ENCODE measurements around the gene COL8A2.
"Not testable (repeated sequence)": the region's sequence is repeated elsewhere in the genome, so short reads cannot be mapped to it uniquely, and the experiment has no call there.

Gene COL8A2

GRCh38 chr1:36125129-36125991, at the start of gene COL8A2:
Gene COL8A2 (minus strand): TSS chr1:36125222. CDS start chr1:36100242, 24,980 bp downstream.
- DNase-seq (ENCODE audit: low read depth in 2 of 2, low spot score in 1 of 2), result no peak

GRCh38 chr1:36174713-36175112, 49.7 kb upstream of the COL8A2 start:
- DNase-seq (ENCODE audit: low read depth in 2 of 2, low spot score in 1 of 2), result no peak

GRCh38 chr1:36172983-36173382, 48.0 kb upstream of the COL8A2 start:
- DNase-seq (ENCODE audit: low read depth in 2 of 2, low spot score in 1 of 2), result no peak

DNA sequence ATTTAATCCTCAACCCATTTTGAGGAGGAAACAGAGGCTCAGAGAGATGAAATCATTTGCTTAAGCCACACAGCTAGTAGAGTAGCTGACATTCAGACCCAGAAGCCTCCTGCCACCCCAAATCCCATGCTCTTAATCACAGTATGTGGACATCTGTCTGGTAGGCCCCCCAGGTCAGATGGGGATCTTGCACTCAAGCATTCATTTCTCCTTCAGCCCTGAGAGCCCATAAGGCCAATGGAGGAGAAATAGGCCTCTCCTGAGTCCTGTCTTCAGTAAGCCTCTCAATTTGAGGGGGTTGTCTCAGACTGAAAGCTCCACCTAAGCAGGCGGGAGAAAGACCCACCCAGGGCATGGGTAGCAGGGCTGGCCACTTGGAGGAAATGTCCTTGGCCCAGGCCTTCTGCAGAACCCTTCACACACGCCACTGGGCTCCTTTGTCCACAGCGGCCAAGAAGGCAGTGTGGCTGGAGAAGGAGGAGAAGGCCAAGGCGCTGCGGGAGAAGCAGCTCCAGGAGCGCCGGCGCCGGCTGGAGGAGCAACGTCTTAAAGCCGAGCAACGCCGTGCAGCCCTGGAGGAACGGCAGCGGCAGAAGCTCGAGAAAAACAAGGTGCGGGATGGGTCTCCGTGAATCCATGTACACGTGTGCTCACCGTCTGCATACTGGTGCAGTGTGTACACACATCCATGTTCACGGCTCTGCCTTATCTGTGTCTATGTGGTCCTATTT, 47.2 kb upstream of the COL8A2 start:
- DNase-seq (ENCODE audit: low read depth in 2 of 2, low spot score in 1 of 2), result no peak

GRCh38 chr1:36170643-36171412, 45.8 kb upstream of the COL8A2 start:
- no peak for DNase-seq (ENCODE audit: low read depth in 2 of 2, low spot score in 1 of 2)

GRCh38 chr1:36168514-36168913, 43.5 kb upstream of the COL8A2 start:
- DNase-seq (ENCODE audit: low read depth in 2 of 2, low spot score in 1 of 2), result no peak

DNA sequence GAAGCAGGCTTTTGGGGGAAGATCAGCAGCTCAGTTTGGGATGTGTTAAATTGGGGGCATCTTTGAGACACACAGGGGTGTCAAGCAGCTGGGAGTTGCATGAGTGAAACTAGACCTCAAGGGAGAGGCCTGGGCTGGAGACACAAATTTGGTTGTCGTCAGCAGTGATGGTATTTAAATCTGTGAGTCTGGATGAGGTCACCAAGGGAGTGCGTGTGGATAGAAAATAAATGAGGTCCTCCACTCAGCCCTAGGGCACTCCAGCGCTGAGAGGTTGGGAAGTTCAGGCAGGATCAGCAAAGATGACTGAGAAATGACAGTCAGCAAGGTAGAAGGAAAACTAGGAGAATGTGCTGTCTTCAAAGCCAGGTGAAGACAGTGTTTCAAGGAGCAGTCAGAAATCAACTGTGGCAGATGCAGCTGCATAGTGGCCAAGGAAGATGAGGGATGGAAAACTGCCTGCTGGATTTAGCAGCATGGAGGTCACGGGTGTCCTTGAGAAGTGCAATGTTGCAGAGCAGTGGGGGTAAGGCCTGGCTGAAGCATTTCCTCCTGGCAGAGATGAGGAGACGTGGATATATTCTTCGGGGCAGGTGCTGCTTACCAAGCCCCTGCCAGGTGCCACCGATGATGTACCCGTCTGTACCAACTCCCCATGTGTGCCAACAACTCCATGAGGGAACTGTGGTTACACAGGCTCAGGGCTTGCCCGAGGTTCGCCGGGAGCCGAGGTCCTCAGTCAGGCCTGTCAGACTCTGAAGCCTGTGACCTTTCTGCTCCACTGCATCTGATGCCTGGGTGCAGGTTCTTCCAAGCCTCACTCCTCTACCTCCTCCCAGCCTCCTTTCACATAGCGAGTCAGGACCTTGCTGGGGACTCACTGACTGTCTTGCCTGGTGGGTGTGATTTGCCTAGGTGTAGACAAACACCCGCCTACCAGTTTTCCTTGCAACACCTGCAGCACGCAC, 42.2 kb upstream of the COL8A2 start:
- DNase-seq (ENCODE audit: low read depth in 2 of 2, low spot score in 1 of 2), result no peak

DNA sequence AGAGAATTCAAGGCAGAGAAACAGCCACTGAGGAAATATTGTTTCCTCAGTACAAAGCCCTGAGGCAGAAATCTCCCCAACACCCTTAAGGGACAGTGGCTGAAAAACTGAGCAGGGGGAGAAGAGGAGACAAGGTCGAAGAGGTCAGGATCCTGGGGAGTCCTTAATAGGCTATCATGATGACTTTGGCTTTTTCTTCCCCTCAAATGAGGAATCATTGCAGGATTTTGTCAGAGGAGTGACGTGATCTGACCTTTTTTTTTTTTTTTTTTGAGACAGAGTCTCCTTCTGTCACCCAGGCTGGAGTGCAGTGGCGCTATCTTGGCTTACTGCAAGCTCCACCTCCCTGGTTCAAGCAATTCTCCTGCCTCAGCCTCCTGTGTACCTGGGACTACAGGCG, 41.1 kb upstream of the COL8A2 start:
- no peak for DNase-seq (ENCODE audit: low read depth in 2 of 2, low spot score in 1 of 2)

DNA sequence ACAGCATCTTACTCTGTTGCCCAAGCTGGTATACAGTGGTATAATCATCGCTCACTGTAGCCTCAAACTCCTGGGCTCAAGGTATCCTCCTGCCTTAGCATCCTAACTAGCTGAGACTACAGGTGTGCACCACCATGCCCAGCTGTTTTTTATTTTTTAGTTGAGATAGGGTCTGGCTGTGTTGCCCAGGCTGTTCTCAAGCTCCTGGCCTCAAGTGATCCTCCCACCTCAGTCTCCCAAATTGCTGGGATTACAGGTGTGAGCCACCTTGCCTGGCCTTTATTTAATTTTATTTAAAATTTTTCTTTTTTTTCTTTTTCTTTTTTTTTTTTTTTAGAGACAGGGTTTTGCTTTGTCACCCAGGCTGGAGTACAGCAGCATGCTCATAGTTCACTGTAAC, 40.1 kb upstream of the COL8A2 start:
- no peak for DNase-seq (ENCODE audit: low read depth in 2 of 2, low spot score in 1 of 2)

DNA sequence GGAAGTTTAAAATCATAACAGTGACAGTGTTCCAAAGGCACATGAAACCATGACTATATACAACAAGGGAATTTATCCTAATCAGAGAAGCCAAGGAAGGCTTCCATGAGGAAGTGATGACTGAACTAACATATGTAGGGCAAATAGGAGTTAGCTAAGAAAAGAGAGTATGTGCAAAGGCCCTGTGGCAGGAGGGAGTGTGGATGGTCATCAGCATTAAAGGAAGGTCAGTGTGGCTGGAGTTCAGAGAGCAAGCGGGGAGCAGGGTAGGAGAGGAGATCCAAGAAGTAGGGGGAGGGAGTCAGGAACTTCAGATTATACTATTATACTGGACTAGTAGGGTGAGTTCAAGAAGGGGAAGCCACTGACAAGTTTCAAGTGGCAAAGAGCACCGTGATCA, 39.3 kb upstream of the COL8A2 start:
- no peak for DNase-seq (ENCODE audit: low read depth in 2 of 2, low spot score in 1 of 2)

DNA sequence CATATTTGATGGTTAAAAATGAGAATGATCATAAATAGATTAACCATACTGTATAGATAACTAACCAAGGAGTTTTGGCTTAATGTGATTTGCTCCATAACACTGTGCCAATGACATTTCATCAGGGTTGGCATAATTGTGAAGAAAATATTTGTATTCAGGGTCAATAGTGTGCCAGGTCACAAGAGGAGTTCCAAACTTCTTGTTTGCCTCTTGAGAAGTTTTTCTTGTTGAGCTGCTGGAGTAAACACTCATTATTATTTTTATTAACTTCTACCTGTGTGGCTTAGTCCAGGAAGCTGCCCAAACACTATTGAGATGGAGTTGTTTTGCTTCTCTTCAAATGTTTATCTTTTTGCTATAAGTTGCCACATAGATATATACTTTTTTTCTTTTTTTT, 38.4 kb upstream of the COL8A2 start:
- DNase-seq (ENCODE audit: low read depth in 2 of 2, low spot score in 1 of 2), result no peak

GRCh38 chr1:36162680-36163239, 37.7 kb upstream of the COL8A2 start:
- no peak for DNase-seq (ENCODE audit: low read depth in 2 of 2, low spot score in 1 of 2)

GRCh38 chr1:36161641-36162531, 36.9 kb upstream of the COL8A2 start:
- DNase-seq (ENCODE audit: low read depth in 2 of 2, low spot score in 1 of 2), result no peak

DNA sequence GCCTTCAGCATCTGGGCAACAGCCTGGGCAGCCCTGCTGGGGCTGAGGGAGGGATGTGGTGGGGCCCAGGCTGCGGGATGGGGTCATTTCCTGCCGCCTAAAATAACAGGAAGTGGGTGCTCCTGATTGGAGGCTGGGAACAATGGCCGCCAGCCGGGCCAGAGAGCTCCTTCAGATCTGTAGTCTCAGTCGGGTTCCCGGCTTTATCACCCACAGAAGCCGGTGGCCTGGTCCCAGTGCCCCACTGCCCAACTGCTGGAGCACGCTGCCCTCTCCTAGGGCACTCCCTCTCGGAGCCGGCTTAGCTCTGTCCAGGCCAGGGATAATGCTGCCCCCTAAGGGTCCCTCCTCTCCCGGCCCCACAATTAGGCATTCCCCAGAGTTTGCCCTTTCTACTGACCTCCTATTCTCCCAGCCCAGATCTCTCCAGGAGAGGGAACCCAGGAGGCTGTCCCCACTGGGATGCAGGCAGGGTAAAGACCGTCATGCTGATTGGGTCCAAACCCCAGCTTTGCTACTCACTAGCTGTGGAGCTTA, 36.0 kb upstream of the COL8A2 start:
- DNase-seq (ENCODE audit: low read depth in 2 of 2, low spot score in 1 of 2), result no peak

- DNase-seq (ENCODE audit: low read depth in 2 of 2, low spot score in 1 of 2), result no peak
Measured at GRCh38 chr1:36160388-36160948, 35.4 kb upstream of the COL8A2 start.

GRCh38 chr1:36159614-36160387, 34.8 kb upstream of the COL8A2 start:
- DNase-seq (ENCODE audit: low read depth in 2 of 2, low spot score in 1 of 2), result no peak

DNA sequence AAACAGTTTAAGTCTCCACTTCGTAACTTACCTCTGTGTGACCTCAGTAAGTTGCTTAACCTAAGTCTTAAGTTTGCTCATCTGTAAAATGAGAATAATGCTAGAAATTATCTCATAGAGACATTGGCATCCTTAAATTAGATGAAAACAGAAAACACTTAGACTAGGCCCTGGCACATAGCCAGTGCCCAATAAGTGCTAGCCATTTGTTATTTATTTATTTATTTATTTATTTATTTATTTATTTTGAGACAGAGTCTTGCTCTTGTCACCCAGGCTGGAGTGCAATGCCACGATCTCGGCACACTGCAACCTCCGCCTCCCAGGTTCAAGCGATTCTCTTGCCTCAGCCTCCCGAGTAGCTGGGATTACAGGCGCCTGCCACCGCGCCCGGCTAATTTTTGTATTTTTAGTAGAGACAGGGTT, 33.8 kb upstream of the COL8A2 start:
- DNase-seq (ENCODE audit: low read depth in 2 of 2, low spot score in 1 of 2), result not testable (repeated sequence)
